HG02610 (cell line): ENCODE results near the gene HDAC7.

Experiments
- ATAC-seq: cut with Tn5 transposase; IDR thresholded peaks from one replicate; pipeline ENCODE4 v1.9.1; 2021; ENCODE audit warnings: mild to moderate bottlenecking, moderate library complexity; ENCODE audit not compliant: unreplicated experiment

Gene HDAC7

DNA sequence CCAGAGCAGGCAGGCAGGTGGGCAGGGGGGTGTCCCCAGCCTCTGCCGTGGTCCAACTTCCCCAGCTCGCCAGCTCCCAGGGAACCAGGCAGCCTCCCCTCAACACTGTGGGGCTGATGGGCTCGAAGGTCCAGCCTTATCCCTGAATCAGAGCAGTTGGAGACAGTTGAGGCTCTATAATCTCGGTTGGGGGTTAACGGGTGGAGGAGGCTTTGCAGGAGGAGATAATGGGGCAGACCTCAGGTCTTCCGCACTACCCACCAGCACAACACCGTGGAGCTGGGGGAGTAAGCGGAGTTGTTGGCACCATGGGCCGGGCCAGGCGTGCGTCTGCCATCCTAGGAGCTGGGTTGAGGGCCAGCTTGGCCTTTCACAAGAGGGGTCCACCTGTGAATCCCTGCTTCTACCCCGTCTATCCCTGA lies 13.9 kb upstream of the HDAC7 start:
- ATAC-seq, result no peak

DNA sequence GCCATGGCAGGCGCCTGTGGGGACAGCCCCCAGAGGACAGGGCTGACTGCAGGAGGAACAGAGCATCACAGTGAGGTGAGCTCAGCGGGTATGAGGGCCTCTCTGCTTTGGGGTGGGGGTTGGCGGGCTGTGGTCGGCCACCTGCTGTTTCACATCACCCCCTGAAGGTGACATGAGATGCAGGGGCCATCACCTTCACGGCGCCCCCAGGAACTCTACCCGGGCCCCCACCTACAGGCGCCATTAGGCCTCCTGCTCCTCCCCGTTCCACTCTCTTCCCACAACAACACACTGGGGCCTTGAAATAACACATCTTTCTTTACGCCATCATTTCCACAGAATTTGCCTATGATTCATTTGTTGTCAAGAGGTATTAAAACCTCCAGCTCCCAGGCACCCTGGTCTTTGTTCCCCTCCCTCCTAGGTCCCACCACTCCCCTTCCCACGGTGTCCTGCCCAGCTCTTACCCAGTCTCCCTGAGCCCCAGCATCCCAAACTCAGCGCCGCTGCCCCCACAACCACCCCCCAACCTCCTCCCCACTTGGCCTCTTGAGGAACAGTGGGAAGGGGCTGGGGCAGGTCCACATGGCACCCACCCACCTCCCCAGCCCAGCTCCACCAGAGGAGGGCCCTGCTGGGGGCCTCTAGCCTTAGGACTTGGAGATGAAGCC lies 12.7 kb upstream of the HDAC7 start:
- no peak for ATAC-seq

DNA sequence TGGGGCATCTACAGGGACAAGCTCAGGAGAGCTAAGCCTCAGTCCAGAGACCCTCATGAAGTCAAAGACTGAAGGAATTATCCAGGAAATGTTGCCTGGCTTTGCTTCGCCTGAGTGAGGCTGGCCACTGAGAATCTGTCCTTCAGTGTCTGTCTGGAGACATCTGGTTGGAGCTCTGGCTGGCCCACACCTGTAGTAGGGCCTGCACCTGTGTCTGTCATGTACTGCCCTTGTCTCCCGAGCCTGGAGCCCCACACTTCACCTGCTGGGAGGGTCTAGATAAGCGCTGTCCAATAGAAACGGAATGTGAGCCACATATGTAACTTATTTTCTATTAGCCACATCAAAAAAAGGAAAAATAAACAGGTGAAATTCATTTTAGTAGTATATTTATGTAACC lies 9.9 kb upstream of the HDAC7 start:
- ATAC-seq, result no peak

DNA sequence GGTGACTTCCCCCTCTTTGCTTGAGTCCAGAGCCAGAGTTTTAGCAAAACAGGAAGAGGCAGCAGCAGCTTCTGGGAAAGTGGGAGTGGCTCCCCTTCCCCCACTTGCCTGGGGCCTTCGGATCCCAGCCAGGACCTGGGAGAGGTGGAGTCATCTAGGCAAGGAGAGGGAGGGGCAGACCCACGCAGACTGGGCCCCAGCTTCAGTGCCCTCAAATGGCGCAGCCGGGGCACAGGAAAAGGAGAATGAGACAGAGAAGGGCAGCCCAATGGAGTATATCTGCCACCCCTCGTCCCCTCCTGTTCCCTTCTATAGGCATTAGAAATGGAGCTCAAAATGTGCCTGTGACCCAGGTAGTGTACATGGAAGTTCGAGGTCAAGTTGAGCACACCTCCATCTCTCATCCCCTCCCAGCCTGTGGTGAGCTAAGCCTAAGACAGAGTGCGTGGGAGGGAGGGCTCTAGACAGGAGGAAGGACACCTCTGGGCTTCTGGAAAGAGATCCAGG lies 9.3 kb upstream of the HDAC7 start:
- ATAC-seq, result no peak

DNA sequence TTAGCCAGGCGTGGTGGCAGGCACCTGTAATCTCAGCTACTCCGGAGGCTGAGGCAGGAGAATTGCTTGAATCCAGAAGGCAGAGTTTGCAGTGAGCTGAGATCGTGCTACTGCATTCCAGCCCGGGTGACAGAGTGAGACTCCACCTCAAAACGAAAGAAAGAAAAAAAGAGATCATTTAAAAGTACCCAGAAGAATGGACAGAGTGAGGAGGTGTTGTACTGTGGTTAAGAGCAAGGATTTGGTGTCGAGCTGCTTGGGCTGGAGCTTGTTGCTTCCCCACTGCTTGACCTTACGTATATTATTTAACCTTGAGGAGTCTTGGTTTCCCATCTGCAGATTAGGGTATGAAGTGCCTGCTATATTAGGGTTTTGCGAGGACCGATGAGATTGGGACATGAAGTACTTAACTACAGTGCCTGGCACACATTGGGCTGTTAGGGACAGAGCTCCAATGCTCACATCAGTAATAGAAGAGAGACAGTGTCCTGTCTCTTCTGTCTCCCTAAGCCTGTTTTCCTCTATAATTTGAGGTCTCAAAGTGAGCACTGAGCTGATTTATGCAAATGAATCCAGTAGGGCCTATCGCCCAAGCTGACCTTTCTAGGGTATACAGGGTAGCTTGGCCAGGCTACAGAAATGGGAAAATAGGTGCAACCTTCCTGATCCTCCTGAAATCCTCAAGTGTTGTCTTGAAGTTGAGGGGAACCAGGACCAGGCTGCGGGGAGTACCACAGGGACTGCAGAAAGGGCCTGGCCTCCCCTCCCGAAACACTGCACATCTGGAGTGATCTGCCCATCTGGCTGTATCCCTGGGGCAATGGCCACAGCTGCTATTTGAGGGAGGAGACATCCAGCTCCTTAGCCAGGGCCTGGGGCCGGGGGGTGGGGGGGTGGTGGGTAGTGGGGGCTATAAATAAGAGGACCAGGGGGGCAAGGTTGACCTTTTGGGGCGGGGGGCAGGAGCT lies 8.6 kb upstream of the HDAC7 start:
- ATAC-seq, result no peak

DNA sequence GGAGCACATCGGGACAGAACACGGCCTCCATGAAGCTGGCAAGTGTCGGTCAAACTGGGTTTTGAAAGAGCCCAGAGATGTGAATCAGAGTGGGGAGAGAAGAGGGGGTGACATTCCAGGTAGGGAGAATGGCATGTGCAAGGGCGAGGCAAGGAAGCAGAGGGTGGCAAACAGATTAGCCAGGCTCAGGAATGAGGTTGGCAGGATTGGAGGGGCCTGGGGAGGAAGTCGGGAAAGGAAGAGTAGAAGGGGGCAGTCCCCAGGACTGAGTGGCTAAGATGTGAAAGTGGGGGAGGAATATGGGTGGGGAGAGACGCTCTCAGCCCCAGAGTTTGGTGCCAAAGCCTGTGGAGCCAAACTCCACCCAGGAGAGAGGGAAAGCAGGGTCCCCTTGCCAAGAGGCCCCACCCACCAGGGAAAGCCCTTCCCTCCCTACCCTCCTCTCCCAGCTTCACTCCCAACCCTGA lies 5.5 kb upstream of the HDAC7 start:
- ATAC-seq, result no peak

DNA sequence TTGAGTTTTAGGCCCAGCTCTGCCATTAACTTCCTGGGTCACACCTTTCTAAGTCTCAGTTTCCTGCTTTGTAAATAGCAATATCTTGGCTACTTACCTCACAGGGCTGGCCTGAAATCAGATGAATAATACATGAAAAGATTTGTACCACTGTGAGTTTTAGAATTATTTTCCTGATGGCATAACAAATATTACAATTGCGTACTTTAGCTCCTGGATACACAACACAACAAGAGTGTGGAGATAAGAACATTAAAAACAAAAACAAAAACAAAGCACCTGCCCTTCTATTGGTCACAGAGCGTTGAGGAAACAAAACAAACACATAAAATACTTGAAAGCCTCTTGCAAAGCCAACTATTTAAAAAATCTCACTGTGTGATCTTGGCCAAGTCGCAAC lies 4.9 kb upstream of the HDAC7 start:
- ATAC-seq, result no peak

DNA sequence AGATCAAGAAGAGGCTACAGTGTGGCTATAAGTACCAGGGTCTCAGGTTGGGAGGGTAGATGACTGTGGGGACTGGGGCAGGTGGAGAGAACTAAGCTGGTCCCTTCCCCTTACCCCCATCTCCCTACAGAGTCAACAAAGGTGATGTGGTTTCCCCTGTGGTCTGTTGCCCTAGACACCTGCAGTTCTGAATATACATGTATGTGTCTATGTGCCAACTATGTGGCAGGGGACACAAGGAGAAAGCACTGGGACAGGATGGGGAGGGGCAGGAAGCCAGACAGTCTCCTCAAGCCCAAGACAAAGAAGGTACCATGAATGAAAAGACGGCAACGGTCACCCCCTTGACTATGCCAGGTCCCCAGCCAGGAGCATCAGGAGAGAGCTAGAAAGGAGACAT lies 4.5 kb upstream of the HDAC7 start:
- ATAC-seq, result no peak

DNA sequence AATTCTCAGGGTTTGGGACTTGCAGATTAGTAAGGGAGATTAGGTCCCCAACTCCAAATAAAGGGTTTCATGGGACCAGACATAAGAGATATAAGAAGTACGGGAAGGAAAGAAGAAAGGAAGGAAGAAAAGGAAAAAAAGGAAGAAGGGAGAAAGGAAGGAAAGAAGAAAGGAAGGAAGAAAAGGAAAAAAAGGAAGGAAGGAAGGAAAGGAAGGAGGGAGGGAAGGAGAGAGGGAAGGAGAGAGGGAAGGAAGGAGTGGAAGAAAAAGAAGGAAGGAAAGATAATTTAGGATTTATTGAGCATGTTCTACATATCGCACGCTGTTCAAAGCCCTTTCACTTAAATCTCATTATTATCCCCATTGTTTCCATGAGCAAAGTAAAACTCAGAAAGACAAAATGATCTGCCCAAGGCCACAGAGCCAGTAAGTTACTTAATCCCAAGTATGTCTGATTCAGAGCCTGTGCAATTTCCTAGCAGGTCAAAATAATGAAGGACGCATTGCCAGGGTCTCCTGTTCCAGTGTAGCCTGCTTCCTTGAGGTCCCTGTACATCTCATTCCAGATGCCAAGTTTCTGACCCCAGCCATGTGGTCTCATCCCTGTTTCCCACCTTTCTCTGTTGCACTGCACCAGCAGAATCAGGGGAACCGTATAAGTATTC lies 3.9 kb upstream of the HDAC7 start:
- ATAC-seq, result no peak

DNA sequence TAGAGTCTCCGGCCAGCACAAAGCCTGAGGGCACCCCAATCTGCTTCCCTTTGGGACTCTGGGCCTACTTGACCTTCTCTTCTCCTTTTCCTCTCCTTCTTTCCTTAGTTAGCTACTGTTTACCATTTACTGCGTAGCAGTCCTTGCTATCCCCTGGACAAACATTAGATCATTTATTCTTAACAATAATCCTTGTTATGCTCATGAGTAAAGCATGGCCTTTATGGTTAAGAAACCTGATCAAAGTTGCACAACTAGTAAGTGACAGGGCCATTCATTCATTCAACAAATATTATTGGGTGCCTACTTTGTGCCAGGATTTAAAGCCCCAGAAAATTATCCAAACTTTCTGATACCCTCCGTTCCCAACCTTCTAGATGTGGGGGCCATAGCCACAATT lies 3.2 kb upstream of the HDAC7 start:
- no peak for ATAC-seq

DNA sequence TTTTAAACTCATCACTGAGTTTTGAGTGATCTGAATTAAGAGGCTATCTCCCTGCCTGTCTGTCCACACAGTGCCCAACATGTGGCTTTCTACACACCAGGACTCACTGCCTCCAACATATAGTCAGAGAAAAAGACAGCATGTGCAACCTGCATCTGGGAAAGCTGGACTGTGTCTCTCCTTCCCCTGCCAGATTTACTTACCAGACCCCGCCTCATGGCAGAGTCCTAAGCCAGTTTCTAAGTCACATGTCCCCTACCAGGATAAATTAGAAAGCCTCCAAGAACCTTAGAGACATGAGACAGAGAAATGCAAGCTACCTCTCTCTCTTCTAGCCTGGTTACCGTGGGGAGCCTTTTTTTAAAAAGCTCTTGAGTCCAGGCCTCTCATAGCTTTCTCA lies 2.7 kb upstream of the HDAC7 start:
- ATAC-seq, result no peak

DNA sequence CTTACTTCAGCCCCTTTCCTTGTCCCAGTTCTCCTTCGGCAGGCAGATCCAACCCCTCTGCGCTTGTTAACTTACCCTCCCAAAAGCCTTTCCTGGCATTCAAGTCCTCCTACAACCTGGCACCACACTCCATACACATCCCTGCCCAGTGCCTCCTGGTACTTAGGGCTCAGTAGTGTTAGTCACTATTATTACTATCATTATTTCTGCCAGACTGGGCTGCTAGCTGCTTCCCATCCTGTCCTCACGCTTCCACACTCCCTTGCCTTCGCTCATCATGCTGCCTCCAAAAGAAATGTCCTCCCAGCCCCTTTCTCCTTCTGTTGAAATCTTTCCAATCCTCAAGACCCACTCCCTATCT lies 1.6 kb upstream of the HDAC7 start:
- ATAC-seq, result no peak

DNA sequence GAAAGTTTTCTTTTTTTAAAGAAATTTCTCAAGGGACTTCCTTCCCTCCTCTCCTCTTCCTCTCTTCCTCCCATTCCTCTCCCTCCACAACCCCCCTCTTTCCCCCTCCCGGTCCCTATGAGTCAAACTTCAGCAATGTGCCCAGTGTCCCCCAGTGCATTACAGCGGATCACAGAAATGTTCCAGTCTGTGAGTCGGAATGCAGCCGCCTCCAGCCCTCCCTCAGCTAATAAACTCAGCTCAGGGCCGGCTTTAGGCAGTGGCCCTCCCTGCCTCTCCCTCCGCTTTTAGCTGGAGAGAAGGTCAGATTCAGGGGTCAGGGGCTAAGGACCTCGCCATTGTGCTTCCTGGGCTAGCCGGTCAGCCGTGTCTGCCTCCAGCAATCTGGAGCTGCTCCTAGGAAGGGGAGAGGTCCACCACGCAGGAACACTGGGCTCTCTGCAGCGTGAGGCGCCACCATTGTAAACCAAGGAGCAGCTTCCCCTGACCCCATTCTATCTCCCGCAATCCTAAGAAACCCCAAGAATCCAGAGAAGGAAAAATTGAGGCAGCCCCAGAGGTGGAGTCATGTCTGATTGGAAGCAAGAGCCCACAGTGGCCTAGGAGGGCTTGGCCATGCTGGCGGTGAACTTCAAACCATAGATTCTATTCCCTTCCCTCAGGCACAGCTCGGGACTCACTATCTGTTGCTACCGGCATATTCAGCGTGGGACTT lies 1.1 kb upstream of the HDAC7 start:
- no peak for ATAC-seq

DNA sequence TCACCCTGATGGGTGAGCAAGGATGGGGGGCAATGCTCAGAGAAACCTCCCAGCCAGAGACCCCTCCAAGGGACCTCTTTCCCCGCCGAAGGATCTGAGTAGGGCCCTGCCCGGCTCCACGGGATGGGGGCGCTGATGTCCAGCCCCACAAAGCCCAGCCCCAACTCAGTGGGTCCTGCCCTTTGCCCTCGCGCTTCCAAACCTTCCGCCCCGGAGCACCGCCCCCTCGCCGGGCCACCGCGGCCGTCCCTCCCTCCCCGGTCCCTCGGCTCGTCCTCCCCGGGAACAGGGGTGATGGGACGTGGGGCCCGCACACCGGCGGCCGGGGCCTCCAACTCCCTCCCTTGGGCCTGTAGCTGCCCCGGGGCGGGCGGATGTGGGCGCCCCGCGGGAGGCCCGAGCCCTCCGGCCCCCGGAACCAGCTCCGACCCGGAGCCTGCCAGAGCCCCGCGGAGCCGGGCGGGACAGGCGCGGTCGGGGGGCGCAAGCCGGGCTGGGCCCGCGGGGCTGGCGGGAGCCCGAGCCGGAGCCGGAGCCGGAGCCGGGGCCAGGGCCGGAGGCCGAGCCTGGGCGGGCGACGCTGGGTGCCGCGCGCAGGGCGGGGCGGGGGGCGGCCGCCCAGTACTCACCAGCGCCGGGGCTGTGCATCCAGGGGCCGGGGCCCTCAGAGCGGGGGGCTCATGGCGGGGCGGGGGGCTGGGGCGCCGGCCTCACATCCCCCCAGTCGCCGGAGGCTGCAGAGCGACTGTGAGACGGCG lies 386 bp downstream of the HDAC7 start:
- ATAC-seq, result peak; percentile 26

DNA sequence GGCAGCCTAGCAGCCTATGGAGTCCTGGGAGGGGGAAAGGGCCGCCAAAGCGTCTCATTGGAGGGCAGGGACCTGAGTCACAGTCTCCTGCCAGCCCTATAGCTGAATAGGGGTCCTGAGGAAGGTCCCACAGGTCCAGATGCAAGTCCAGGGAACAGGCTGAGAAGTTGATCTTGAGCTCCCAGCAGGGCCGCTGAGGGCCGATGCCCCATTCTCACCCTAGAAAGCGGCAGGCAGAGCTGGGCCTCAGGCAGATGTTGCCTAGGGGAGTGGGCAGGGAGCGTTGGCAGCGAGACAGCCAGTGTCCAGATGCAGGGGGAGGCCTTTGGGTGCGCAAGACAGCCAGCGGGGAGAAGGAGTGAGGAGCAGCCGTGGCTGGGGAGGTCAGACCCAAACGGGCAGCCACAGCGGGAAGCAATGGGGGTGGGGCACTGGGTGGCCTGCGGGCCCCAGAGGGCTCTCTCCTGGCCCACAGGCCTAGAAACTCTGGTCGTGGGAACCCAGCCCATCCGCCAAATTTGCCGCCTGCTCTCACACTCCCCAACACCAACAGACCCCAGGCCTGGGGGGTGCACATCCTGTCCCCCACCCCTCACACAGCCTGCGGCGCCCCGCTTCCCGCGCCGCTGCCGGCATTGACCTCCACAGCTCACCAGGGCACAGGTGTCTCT lies 1.1 kb downstream of the HDAC7 start:
- peak; percentile 8 for ATAC-seq

DNA sequence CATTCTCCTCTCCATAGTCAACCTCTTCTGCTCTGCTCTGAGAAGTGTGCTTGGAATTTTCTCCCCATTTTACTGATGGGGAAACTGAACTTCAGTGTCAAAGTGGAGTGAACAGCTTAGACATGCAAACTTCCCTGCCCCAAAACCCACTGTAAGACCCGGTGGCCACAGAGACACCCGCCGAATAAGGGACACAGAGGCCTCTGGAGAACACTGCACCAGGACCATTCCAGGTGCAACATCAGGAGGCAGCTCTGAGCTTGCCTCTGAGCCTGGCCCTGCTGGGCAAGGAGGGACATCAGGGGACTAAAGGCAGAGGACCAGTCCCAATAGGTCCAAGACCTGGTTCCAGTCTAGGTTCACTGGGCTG lies 1.7 kb downstream of the HDAC7 start:
- ATAC-seq, result no peak

DNA sequence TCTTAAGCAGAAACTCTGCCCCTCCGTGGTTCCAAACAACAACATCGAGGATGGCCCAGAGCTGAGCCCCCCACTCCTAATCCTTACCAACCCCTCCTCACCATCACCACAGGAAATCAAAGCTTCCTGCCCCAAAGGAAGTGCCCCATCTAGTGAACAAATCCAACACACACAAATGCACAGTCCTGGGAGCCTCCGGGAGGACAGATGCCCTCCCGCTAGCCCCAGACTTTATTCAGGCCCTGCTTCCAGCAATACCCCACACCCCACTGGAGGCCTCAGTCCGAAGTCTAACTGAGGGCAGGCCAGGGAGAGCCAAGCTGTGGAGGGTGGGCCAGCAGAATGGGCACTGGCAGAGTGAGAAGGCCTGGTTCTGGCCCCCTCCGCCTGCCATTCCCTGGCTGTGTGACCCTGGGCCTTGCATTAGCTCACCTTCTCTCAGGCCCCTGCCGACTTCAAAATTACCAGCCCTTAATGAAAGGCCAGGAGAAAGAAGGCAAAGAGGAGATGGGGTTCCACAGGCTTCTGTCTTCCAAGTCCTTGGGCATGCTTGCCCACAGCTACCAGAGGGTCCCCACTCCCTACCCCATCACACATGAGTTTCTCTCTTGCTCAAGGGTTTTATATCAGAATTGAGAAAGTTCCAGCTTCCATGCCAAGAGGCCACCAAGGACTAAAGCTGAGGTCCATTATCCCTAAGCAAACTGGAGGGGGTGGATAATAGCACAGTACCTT lies 2.3 kb downstream of the HDAC7 start:
- no peak for ATAC-seq

DNA sequence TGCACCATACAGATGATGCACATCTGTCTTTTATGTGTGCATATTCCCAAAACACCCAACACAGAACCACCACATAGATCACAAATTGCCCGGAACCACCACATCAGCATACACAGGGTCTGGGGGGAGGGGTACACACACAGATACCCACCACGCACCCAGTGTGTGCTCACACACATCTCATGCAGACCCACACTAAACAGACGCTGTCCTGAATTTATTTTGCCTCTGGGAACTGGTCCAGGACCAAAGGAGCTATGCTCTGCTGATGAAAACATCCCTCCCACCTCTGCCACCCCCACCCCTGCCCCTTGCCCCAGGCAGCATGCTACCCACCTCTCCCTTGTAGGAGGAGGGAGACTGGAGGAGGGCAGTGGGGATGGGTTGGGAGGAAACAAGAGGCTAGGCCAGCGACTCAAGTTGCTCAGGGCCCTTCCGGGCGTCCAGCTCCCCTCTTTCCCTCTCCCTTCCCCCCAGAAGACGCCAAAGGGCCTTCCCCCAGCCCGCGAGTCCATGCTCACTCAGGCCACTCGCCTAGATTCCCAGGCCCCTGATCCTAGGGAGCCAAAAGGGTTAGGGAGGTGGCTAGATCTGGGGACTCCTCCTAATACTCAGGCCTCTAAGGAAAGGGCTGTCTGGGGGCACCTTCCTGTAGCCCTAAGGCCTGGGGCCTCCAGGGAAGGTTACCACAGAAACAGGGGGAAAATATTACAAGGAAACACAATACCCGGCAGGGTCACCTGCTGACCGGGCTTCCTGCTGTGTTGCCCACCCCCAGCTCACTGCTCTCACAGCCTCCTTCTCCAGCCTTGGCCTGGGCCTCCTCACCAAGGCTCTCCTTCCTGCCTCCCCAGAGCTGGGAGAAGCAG lies 3.1 kb downstream of the HDAC7 start:
- no peak for ATAC-seq
